ENCODE results near the gene SORT1. TPM values are rescaled to one million over a fixed set of nuclear protein-coding genes. Genes with fewer than 3 reads are reported as not detected.

Gene SORT1
- total RNA-seq, 1 experiment from 2014 or later: 56.5 TPM

DNA sequence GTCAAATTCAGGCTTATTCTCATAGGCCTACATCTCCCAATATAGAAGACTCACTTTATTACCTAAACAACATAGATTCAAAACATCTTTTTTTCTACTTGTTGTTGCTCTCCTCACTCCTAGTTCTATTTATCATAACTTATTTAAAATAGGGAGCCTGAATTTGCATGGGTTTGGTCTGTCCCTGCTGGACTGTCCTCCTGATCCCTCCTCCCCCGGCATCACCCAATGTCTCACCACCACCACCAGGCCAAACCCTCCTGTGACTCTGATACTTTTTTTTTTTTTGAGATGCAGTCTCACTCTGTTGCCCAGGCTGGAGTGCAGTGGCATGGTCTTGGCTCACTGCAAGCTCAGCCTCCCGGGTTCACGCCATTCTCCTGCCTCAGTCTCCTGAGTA, 59.1 kb downstream of the SORT1 start:
- Histone ChIP-seq H3K9me3 (ENCODE audit: low read depth, low read length, poor library complexity, severe bottlenecking) (no peaks in the 10 kb centered on the region), H3K27ac (ENCODE audit: low read depth, low read length, poor library complexity, severe bottlenecking) (no peak overlapping the region), H3K4me3 (ENCODE audit: low read depth, low read length, poor library complexity, severe bottlenecking) (no peak overlapping the region), H3K27me3 (replicated peaks; ENCODE audit: insufficient read depth, low read depth, low read length, poor library complexity) (no peaks in the 10 kb centered on the region), H3K36me3 (ENCODE audit: insufficient read depth, low read length, poor library complexity, severe bottlenecking) (peaks cover 3% of the 10 kb centered on the region), H3K4me1 (ENCODE audit: insufficient read depth, low read length, poor library complexity, severe bottlenecking) (no peaks in the 10 kb centered on the region)
- BruUV-seq (replicated peaks): no TSS peak
- intact Hi-C loops (cut with micrococcal nuclease; ENCODE audit: unreplicated experiment): no loop called here
- POLR2A ChIA-PET (ENCODE audit: low non-redundant PET): no interaction called here
- TF ChIP-seq EZH2 (IDR thresholded peaks at IDR 0.05; ENCODE audit: borderline replicate concordance, low read depth, low read length, poor library complexity, severe bottlenecking): no peak
- TF ChIP-seq, protein P1, sequence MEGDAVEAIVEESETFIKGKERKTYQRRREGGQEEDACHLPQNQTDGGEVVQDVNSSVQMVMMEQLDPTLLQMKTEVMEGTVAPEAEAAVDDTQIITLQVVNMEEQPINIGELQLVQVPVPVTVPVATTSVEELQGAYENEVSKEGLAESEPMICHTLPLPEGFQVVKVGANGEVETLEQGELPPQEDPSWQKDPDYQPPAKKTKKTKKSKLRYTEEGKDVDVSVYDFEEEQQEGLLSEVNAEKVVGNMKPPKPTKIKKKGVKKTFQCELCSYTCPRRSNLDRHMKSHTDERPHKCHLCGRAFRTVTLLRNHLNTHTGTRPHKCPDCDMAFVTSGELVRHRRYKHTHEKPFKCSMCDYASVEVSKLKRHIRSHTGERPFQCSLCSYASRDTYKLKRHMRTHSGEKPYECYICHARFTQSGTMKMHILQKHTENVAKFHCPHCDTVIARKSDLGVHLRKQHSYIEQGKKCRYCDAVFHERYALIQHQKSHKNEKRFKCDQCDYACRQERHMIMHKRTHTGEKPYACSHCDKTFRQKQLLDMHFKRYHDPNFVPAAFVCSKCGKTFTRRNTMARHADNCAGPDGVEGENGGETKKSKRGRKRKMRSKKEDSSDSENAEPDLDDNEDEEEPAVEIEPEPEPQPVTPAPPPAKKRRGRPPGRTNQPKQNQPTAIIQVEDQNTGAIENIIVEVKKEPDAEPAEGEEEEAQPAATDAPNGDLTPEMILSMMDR (conservative IDR thresholded peaks at IDR 0.05; ENCODE audit: low read depth, low read length): no peak
- no peak for DNase-seq (ENCODE audit: low spot score)
- CTCF ChIA-PET: no interaction called here

DNA sequence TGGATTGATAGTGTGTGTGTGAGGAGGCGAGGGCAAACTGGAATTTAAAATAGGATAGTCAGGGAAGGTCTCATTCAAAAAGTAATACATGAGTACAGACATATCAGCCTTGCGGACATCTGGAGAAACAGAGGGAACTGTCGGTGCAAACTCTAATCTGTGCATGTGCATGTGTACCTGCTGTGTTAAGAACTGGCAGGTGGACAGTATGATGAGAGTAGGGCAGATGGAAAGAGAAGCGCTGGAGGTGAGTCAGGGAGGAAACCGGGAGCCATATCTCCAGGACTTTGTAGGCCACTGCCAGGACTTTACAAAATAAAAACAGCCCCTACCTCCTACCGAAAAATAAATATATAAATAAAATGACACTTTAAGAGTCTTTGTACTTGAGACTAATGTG, 59.6 kb downstream of the SORT1 start:
- Histone ChIP-seq H3K4me3 (ENCODE audit: low read depth, low read length, poor library complexity, severe bottlenecking) (no peak overlapping the region), H3K36me3 (ENCODE audit: insufficient read depth, low read length, poor library complexity, severe bottlenecking) (peaks cover 3% of the 10 kb centered on the region), H3K27me3 (replicated peaks; ENCODE audit: insufficient read depth, low read depth, low read length, poor library complexity) (no peaks in the 10 kb centered on the region), H3K27ac (ENCODE audit: low read depth, low read length, poor library complexity, severe bottlenecking) (no peak overlapping the region), H3K9me3 (ENCODE audit: low read depth, low read length, poor library complexity, severe bottlenecking) (no peaks in the 10 kb centered on the region), H3K4me1 (ENCODE audit: insufficient read depth, low read length, poor library complexity, severe bottlenecking) (no peaks in the 10 kb centered on the region)
- ChIA-PET POLR2A (ENCODE audit: low non-redundant PET) (no interaction called here), CTCF (no interaction called here)
- BruUV-seq (replicated peaks): no TSS peak
- no peak for DNase-seq (ENCODE audit: low spot score)
- intact Hi-C loops (cut with micrococcal nuclease; ENCODE audit: unreplicated experiment): no loop called here
- TF ChIP-seq, protein P1 (conservative IDR thresholded peaks at IDR 0.05; ENCODE audit: low read depth, low read length): no peak
- no peak for TF ChIP-seq EZH2 (IDR thresholded peaks at IDR 0.05; ENCODE audit: borderline replicate concordance, low read depth, low read length, poor library complexity, severe bottlenecking)

DNA sequence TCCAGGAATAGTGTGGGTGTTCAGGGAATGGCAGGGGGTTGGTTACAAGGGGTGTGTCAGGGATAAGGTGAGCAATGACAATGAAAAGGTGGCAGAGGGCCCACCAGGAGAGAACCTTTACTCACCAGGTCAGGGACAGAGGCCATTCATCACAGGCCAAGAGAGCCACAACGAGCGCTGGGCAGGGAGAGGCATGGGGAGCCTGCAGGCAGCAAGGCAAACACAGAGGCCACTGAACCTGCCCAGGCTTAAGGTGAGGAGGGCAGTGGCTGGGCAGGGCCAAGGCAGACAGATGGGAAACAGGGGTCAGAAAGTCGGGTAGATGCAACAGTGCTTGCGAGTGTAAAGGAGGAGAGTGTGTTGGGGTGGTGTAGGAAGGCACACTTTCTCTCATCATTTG, 62.6 kb downstream of the SORT1 start:
- Histone ChIP-seq H3K9me3 (ENCODE audit: low read depth, low read length, poor library complexity, severe bottlenecking) (peaks cover 20% of the 10 kb centered on the region), H3K4me1 (ENCODE audit: insufficient read depth, low read length, poor library complexity, severe bottlenecking) (no peaks in the 10 kb centered on the region), H3K27me3 (replicated peaks; ENCODE audit: insufficient read depth, low read depth, low read length, poor library complexity) (no peaks in the 10 kb centered on the region), H3K4me3 (ENCODE audit: low read depth, low read length, poor library complexity, severe bottlenecking) (no peak overlapping the region), H3K27ac (ENCODE audit: low read depth, low read length, poor library complexity, severe bottlenecking) (no peak overlapping the region), H3K36me3 (ENCODE audit: insufficient read depth, low read length, poor library complexity, severe bottlenecking) (peaks cover 21% of the 10 kb centered on the region)
- BruUV-seq (replicated peaks): no TSS peak
- TF ChIP-seq, protein P1 (conservative IDR thresholded peaks at IDR 0.05; ENCODE audit: low read depth, low read length): no peak
- no peak for TF ChIP-seq EZH2 (IDR thresholded peaks at IDR 0.05; ENCODE audit: borderline replicate concordance, low read depth, low read length, poor library complexity, severe bottlenecking)
- no peak for DNase-seq (ENCODE audit: low spot score)
- POLR2A ChIA-PET (ENCODE audit: low non-redundant PET): no interaction called here
- intact Hi-C loops (cut with micrococcal nuclease; ENCODE audit: unreplicated experiment): no loop called here
- CTCF ChIA-PET: no interaction called here

Data from A673 (cell line).